HepG2 (cell line): ENCODE data around the gene GLDC. TPM values are rescaled to one million over a fixed set of nuclear protein-coding genes. Genes with fewer than 3 reads are reported as not detected.
A peak's percentile ranks its signal among the peaks of the same experiment; 100 is the strongest.

Experiments used
- AGO2 ChIP-seq: fragments of 200-400 bp; formaldehyde crosslinking; optimal IDR thresholded peaks from 2 replicates; pipeline ENCODE3; 2017; ENCODE audit warnings: mild to moderate bottlenecking, low read depth, low read length, moderate library complexity
- CCDC6 ChIP-seq: sonication (generic); formaldehyde crosslinking; IDR thresholded peaks from 2 replicates; pipeline ENCODE4 v1.8.1; 2022; ENCODE audit warnings: mild to moderate bottlenecking, missing genetic modification reagents, moderate library complexity
- HMG20A ChIP-seq: IDR thresholded peaks from 2 replicates; pipeline ENCODE4 v1.6.1; 2016; ENCODE audit warnings: borderline replicate concordance
- HNF4A ChIP-seq: sonication (generic); formaldehyde crosslinking; IDR thresholded peaks from 2 replicates; pipeline ENCODE4 v1.4.0; 2020; ENCODE audit warnings: missing genetic modification reagents
- KDM3A ChIP-seq: IDR thresholded peaks from 2 replicates; pipeline ENCODE4 v1.6.1; 2018; ENCODE audit warnings: low read depth, missing compliant biosample characterization
- RFX5 ChIP-seq: IDR thresholded peaks from 2 replicates; pipeline ENCODE4 v1.6.1; 2011; ENCODE audit warnings: low read depth, low read length, improper control_type of control experiment
- YEATS4 ChIP-seq: sonication (generic); formaldehyde crosslinking; IDR thresholded peaks from 2 replicates; pipeline ENCODE4 v1.4.0; 2020; ENCODE audit warnings: missing genetic modification reagents, borderline replicate concordance
- ZNF235 ChIP-seq: sonication (generic); formaldehyde crosslinking; IDR thresholded peaks from 2 replicates; pipeline ENCODE4 v1.8.1; 2023; ENCODE audit warnings: mild to moderate bottlenecking, missing genetic modification reagents, borderline replicate concordance
- polyA plus RNA-seq, 8 experiments: library from polyadenylated mRNA; depleted of rRNA in 3 of 8; stranded (reverse) in 7 of 8; unstranded in 1 of 8; fragments of >200 nt; fragmentation: Illumina TruSeq in 4 of 8; extraction: Trizol in 4 of 8; gene quantifications; 2 replicates each; pipeline versions ENCODE4 v1.2.1 to v1.2.3, GENCODE V29; 2011 to 2016; ENCODE audit warnings: low read depth in 4 of 8, missing spikeins in 1 of 8, mixed read lengths in 1 of 8; ENCODE audit not compliant: insufficient read depth in 1 of 8
- total RNA-seq, 5 experiments: library from RNA; depleted of rRNA; stranded (reverse); fragments of >200 nt; fragmentation: Illumina TruSeq; extraction: Trizol; gene quantifications; 2 replicates each; pipeline ENCODE4 v1.2.3, GENCODE V29; 2016; ENCODE audit warnings: low read depth in 1 of 5
- TF ChIP-seq, protein P1 (sequence below): sonication (generic); formaldehyde crosslinking; IDR thresholded peaks from 2 replicates; pipeline ENCODE4 v1.4.0; 2020; ENCODE audit warnings: missing genetic modification reagents
- TF ChIP-seq, protein P2 (sequence below): sonication (generic); formaldehyde crosslinking; IDR thresholded peaks from 2 replicates; pipeline ENCODE4 v1.5.1; 2020; ENCODE audit warnings: missing genetic modification reagents, mild to moderate bottlenecking, borderline replicate concordance
- TF ChIP-seq, protein P3 (sequence below): sonication (generic); formaldehyde crosslinking; IDR thresholded peaks from 2 replicates; pipeline ENCODE4 v1.5.0; 2020; ENCODE audit warnings: mild to moderate bottlenecking, missing genetic modification reagents
- TF ChIP-seq, protein P4 (sequence below): sonication (generic); formaldehyde crosslinking; IDR thresholded peaks from 2 replicates; pipeline ENCODE4 v1.4.0; 2020; ENCODE audit warnings: missing genetic modification reagents
- TF ChIP-seq, protein P5 (sequence below): IDR thresholded peaks from 2 replicates; pipeline ENCODE4 v1.6.1; 2016; ENCODE audit warnings: low read depth, control low read depth

GLDC gene
- total and polyA plus RNA-seq, 2 of the 13 experiments (the other 11 are each of a cell fraction or from before 2014, with no cell fraction given): 59.3 to 115 TPM

DNA sequence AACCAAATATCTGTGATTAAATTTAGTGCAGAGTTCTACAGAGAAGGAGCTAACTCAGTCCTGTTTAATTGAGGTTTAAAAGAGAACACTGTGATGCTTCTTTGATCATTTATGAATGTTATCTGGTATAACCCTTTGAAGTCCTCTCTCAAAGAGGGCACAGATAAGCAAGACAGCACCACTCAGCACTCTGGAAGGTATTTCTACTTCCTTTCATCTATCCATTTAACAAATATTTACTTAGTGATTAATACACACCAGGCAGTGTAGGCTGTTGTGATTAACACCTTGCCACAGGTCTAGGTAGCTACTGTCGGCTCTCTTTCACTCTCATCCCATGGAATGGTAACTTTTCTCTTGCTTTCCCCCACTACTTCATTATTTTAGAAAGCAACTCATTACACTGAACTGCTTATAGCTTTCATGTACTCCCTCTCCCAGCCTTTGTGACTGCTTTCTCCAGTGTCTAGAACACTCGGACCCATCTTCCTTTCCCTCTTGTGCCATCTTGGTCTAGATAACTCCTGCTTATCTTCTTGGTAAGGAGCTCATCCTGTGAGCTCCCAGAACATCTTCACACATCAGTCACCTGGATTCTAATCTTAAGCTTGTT is 54.7 kb downstream of the GLDC start (continued):
- TF ChIP-seq, protein P1, sequence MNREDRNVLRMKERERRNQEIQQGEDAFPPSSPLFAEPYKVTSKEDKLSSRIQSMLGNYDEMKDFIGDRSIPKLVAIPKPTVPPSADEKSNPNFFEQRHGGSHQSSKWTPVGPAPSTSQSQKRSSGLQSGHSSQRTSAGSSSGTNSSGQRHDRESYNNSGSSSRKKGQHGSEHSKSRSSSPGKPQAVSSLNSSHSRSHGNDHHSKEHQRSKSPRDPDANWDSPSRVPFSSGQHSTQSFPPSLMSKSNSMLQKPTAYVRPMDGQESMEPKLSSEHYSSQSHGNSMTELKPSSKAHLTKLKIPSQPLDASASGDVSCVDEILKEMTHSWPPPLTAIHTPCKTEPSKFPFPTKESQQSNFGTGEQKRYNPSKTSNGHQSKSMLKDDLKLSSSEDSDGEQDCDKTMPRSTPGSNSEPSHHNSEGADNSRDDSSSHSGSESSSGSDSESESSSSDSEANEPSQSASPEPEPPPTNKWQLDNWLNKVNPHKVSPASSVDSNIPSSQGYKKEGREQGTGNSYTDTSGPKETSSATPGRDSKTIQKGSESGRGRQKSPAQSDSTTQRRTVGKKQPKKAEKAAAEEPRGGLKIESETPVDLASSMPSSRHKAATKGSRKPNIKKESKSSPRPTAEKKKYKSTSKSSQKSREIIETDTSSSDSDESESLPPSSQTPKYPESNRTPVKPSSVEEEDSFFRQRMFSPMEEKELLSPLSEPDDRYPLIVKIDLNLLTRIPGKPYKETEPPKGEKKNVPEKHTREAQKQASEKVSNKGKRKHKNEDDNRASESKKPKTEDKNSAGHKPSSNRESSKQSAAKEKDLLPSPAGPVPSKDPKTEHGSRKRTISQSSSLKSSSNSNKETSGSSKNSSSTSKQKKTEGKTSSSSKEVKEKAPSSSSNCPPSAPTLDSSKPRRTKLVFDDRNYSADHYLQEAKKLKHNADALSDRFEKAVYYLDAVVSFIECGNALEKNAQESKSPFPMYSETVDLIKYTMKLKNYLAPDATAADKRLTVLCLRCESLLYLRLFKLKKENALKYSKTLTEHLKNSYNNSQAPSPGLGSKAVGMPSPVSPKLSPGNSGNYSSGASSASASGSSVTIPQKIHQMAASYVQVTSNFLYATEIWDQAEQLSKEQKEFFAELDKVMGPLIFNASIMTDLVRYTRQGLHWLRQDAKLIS (CRISPR knock-in tag): no peak
- TF ChIP-seq, protein P2, sequence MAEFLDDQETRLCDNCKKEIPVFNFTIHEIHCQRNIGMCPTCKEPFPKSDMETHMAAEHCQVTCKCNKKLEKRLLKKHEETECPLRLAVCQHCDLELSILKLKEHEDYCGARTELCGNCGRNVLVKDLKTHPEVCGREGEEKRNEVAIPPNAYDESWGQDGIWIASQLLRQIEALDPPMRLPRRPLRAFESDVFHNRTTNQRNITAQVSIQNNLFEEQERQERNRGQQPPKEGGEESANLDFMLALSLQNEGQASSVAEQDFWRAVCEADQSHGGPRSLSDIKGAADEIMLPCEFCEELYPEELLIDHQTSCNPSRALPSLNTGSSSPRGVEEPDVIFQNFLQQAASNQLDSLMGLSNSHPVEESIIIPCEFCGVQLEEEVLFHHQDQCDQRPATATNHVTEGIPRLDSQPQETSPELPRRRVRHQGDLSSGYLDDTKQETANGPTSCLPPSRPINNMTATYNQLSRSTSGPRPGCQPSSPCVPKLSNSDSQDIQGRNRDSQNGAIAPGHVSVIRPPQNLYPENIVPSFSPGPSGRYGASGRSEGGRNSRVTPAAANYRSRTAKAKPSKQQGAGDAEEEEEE: no peak
- TF ChIP-seq, protein P3, sequence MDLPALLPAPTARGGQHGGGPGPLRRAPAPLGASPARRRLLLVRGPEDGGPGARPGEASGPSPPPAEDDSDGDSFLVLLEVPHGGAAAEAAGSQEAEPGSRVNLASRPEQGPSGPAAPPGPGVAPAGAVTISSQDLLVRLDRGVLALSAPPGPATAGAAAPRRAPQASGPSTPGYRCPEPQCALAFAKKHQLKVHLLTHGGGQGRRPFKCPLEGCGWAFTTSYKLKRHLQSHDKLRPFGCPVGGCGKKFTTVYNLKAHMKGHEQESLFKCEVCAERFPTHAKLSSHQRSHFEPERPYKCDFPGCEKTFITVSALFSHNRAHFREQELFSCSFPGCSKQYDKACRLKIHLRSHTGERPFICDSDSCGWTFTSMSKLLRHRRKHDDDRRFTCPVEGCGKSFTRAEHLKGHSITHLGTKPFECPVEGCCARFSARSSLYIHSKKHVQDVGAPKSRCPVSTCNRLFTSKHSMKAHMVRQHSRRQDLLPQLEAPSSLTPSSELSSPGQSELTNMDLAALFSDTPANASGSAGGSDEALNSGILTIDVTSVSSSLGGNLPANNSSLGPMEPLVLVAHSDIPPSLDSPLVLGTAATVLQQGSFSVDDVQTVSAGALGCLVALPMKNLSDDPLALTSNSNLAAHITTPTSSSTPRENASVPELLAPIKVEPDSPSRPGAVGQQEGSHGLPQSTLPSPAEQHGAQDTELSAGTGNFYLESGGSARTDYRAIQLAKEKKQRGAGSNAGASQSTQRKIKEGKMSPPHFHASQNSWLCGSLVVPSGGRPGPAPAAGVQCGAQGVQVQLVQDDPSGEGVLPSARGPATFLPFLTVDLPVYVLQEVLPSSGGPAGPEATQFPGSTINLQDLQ (CRISPR knock-in tag): no peak
- TF ChIP-seq, protein P4, sequence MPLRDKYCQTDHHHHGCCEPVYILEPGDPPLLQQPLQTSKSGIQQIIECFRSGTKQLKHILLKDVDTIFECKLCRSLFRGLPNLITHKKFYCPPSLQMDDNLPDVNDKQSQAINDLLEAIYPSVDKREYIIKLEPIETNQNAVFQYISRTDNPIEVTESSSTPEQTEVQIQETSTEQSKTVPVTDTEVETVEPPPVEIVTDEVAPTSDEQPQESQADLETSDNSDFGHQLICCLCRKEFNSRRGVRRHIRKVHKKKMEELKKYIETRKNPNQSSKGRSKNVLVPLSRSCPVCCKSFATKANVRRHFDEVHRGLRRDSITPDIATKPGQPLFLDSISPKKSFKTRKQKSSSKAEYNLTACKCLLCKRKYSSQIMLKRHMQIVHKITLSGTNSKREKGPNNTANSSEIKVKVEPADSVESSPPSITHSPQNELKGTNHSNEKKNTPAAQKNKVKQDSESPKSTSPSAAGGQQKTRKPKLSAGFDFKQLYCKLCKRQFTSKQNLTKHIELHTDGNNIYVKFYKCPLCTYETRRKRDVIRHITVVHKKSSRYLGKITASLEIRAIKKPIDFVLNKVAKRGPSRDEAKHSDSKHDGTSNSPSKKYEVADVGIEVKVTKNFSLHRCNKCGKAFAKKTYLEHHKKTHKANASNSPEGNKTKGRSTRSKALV (CRISPR knock-in tag): no peak
- TF ChIP-seq CCDC6 (CRISPR knock-in tag) (peak; percentile 31; the same call in 1 of the 2 replicates), YEATS4 (no peak), KDM3A (CRISPR knock-in tag) (0 out of 2 replicates have a peak, but pooled peaks have one; percentile 37), RFX5 (no peak), HNF4A (peak; percentile 76), ZNF235 (CRISPR knock-in tag) (no peak), AGO2 (no peak), HMG20A (CRISPR knock-in tag) (peak; percentile 99)
- TF ChIP-seq, protein P5, sequence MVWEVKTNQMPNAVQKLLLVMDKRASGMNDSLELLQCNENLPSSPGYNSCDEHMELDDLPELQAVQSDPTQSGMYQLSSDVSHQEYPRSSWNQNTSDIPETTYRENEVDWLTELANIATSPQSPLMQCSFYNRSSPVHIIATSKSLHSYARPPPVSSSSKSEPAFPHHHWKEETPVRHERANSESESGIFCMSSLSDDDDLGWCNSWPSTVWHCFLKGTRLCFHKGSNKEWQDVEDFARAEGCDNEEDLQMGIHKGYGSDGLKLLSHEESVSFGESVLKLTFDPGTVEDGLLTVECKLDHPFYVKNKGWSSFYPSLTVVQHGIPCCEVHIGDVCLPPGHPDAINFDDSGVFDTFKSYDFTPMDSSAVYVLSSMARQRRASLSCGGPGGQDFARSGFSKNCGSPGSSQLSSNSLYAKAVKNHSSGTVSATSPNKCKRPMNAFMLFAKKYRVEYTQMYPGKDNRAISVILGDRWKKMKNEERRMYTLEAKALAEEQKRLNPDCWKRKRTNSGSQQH: 0 out of 2 replicates have a peak, but pooled peaks have one; percentile 66
